HG03571 (cell line): ENCODE data around the gene MTOR.
A peak's percentile ranks its signal among the peaks of the same experiment; 100 is the strongest.
"Not testable (repeated sequence)": the region's sequence is repeated elsewhere in the genome, so short reads cannot be mapped to it uniquely, and the experiment has no call there.

Experiments used
- ATAC-seq: cut with Tn5 transposase; IDR thresholded peaks from one replicate; pipeline ENCODE4 v1.9.1; 2021; ENCODE audit not compliant: unreplicated experiment

Gene MTOR

DNA sequence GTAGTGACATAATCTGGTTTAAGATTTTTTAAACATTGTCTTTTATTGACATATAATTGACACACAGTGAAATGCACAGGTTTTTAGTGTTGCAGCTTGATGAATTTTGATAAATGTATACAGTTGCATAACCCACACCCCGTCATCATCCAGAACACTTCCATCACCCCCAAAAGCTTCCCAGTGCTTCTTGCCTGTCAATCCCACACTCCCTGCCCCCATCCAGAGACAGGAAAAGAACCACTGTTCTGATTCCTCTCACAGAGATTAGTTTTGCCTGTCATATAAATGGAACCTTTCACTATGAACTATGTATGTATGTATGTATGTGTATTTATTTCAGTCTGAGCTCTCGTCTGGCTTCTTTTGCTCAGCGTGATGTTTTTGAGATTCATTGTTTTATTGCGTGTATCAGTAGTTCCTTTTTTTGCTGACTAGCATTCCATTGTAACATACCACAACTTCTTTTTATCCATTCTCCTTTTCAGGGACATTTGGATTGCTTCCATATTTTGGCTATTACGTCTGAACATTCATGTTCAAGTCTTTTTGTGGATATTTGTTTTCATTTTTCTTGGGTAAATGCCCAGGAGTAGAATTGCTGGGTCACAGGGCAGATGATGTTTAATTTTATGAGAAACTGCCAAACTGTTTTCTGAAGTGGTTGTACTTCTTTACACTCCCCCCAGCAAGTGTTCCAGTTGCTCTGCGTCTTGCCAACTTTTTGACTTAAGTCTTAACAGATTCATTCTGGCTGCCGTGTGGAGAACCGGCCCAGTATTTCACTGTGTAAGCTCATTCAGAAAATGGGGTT lies 19.4 kb upstream of the MTOR start:
- no peak for ATAC-seq

DNA sequence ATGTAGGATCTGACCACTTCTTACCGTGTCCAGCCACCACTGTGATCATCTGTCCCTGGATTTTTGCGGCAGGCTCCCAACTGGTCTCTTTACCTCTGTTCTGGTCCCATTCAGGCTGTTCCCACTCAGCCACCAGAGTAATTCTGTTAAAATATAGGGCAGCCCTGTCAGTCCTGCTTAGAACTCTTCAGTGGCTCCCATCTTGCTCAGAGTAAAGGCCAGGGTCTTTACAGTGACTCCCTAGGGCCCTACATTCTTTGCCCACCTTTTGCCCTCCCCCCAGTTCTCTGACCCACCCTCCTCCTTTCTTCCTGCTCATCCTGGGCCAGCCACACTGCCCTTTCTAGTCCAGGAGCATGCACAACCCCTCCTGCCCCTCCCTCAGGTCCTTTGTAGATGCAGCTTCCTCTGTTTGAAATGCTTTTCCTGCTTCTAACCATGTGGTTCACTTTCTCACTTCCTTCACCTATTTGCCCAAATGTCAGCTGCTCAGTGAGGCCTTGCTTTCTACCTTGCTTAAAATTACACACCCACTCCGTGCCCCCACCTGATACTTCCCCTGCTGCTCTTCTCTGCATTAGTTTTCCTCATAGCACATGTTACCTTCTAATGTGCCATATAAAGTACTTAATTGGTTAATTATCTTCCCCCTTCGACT lies 18.5 kb upstream of the MTOR start:
- no peak for ATAC-seq

DNA sequence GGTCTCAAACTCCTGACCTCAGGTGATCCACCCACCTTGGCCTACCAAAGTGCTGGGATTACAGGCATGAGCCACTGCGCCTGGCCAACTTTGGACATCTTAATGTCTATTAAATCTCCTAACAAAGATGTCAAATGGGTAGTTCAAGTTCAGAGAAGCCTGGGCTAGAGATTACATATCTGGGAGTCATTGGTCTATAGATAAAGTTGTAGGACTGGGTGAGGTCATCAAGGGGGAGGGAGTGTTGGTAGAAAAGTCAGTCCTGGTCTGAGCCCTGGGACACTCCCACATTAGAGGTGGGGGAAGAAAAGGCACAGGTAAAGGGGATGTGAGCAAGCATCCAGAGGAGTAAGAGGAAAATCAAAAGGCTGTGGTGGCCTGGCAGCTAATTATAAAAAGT lies 17.3 kb upstream of the MTOR start:
- ATAC-seq = no peak

DNA sequence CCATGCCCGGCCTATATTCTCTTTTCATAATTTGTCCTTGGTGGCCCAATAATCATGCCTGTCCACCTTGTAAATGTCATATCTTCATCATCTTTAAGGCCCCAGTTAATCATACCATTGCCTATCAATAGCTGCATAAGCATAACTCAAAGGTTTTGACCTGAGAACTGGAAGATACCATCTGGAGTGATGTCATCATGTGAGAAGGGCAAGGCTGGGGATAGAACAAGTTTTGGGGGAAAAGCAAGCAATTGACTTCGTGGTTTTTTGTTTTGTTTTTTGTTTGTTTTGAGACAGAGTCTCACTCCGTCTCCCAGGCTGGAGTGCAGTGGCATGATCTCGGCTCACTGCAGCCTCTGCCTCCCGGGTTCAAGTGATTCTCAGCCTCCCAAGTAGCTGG lies 16.8 kb upstream of the MTOR start:
- ATAC-seq = no peak

DNA sequence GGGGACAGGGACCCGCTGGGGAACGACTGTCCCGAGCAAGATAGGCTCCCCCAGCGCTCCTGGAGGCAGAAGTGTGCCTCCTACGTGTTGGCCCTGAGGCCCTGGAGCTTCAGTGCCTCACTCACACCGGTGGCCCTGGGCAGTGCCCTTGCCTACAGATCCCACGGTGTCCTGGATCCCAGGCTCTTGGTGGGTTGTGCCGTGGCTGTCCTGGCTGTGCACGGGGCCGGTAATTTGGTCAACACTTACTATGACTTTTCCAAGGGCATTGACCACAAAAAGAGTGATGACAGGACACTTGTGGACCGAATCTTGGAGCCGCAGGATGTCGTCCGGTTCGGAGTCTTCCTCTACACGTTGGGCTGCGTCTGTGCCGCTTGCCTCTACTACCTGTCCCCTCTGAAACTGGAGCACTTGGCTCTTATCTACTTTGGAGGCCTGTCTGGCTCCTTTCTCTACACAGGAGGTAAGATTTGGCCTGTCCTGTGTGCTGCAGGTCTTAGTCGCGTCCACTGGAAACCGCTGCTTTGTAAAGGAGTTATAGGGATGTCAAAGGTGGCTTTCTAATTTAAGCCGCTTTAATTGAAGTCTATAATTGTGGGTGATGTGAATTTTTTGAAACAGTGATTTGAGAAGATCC lies 11.4 kb upstream of the MTOR start:
- ATAC-seq = peak; percentile 36

DNA sequence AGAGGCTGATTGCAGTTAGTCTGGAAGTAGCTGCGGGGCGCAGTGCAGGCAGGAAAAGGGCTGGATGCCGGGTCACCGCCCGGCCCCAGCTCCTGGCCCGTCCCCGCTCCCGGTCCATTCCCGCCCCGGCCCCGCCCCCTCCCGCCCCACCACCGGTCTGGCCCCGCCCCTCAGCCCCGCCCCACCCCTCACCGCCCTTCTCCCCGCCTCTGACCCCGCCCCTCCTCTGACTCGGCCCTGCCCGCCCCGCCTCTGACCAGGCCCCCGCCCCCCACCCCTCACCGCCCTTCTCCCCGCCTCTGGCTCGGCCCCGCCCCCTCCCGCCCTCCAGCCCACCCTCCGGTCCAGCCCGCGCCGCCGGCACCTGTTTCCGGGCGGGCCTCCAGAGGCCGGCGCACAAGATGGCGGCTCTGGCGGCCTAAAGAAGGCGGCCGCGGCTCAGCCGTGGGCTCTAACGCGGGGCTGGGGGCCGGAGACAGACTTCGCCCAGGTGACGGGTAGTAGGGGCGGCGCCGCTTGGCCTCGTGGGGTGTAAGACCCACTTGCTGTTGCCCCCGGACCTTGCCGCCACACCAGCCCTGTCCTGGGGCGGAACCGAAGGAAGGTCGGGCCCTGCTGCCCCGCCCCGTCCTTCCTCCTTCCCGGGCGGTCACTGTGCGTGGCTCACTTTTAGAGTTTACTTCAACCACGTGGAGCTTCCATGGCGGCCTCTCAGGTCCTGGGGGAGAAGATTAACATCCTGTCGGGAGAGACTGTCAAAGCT lies 10.7 kb upstream of the MTOR start, which contains the start of gene UBIAD1:
Gene UBIAD1, plus strand, starts transcription at position 367 of the 763 bp plus-strand sequence. Its CDS starts 334 bp downstream, at position 701.
- ATAC-seq = peak; percentile 80

DNA sequence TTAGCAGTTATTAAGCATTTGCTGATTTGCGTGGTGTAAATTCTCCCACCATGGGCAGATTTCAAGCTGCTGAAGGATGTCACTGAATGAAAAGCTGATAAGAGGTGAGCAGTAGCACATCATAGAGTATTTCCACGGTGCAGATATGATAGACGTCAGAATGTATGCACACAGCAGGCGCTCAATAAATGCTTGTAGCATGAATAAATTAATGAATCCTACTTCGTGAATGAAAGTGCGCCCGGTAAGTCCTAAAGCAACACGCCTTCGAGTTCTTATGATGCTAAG lies 10.1 kb upstream of the MTOR start:
- peak; percentile 1 for ATAC-seq

DNA sequence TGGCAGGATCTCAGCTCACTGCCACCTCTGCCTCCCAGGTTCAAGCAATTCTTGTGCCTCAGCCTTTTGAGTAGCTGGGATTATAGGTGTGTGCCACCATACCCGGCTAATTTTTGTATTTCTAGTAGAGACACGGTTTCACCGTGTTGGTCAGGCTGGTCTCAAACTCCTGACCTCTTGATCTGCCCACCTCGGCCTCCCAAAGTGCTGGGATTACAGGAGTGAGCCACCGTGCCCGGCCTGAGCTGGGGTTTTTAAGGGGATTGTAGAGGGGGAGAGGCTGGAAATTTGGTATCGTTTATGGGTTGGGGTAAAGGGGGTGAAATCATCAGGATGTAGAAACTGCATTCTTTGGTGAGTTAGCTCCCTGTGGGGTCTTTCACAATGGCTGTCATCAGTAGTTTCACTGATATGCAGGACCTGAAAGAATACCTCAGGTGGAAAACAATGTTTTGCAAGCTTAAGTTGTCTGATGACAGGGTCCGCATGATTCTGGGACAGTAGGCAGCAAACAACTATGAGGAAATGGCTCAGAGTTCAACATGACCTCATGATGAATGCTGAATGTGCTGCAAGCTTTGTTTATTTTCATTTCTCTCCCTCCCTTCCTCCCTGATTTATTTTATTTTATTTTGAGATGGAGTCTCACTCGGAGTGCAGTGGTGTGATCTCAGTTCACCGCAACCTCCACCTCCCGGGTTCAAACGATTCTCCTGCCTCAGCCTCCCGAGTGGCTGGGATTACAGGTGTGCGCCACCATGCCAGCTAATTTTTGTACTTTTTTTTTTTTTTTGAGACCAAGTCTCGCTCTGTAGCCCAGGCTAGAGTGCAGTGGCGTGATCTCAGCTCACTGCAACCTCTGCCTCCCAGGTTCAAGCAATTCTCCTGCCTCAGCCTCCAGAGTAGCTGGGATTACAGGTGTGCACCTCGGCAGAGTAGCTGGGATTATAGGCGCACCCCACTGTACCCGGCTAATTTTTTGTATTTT lies 5.3 kb upstream of the MTOR start:
- not testable (repeated sequence) for ATAC-seq

DNA sequence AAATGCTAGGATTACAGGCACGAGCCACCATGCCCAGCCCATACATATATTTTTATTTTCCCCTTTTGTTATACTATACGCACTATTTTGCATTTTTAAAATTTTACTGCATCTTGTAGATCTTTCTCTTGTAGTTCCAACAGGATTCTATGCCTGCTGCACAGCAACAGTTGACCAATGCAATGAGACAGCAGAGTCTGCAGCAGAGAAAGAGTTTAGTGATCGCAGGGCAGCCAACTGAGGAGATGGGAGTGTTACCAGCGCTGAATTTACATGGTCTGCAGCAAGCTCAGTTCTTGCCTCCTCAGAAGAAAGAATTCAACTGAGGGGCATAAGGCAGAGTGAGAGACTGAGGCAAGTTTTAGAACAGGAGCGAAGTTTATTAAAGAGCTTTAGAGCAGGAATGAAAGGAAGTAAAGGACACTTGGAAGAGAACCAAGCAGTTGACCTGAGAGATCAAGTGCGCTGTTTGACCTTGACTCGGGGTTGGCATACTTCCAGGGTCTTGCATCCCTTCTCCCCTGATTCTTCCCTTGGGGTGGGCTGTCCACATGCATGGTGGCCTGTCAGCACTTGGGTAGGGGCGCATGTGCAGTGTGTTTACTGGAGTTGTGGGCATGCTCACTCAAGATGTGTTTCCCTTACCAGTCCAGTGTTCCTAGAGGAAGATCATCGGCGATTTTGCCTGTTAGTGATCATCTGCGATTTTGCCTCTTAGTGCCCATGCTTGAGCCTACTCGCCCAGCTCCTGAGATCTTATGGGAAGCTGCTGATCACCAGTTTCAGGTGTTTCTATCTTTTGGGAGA lies 4.1 kb upstream of the MTOR start:
- no peak for ATAC-seq

DNA sequence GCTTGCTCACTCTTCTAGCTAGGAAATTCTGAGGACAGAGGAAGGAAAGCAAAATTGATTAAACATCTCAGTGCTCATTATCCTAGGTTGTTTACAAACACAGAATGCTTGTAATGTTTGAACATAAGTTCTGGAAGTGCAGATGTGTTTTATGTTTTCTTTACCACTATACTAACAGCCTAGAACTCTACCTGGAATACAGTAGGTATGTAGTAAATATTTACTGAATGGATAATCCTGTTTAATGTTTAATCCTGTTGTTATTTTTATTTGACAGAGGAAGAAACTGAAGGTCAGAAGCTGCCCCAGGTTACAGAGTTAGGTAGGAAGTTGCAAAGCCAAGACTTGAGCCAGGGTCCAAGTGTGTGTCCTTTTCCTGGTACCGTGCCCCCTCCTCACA lies 6.1 kb downstream of the MTOR start:
- no peak for ATAC-seq

DNA sequence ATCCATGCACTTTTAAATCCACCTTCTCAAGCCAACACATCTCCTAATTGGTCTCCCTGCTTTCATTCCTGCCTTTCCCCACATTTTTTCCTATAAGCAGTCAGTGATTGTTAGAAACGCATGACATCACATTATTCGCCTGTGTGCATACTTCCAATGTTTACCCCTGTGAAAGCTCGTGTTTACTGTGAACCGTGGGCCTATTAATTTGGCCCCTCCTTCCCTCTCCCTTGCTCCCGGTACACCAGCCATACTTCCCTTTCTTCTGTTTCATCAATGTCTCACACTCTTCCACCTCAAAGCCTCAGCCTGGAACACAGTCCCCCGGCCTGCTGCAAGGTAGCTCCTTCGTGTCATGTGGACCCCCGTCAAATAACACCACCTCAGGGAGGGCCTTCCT lies 9.1 kb downstream of the MTOR start:
- ATAC-seq = no peak

DNA sequence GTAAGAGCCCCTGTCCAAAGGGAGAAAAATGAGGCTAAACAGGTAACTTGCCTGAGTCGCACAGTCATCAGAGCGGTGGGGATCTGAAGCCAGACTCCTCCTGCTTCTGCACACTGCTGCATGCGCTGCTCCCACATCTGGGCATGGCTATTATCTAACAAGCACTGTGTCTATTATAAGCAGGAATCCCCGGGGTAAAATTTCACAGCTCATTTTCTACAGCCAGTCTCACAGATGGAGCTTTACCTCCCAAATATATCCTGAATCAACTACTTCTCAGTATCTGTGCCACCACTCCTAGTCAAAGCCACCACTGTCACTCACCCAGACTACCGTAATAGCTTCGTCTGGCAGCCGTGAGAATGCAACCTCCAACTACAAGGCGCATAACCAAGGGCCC lies 9.8 kb downstream of the MTOR start:
- no peak for ATAC-seq

DNA sequence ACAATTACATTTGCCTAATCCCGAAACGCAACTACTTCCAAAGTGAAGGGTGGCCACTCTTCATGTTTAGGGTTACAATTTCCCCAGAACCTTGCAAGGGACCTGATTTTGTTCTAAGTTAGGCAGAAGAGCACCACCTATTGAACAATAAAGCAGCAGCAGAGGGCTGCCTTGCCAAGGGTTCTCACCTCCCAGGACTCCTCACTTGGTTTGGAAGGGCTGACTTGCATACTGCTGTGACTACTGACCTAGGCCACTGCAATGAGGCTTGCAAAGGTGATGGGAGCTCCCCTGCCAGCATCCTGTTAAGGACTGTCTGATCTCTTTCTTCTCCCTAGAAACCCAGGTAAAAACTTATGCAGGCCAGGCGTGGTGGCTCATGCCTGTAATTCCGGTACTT lies 14.2 kb downstream of the MTOR start:
- no peak for ATAC-seq

DNA sequence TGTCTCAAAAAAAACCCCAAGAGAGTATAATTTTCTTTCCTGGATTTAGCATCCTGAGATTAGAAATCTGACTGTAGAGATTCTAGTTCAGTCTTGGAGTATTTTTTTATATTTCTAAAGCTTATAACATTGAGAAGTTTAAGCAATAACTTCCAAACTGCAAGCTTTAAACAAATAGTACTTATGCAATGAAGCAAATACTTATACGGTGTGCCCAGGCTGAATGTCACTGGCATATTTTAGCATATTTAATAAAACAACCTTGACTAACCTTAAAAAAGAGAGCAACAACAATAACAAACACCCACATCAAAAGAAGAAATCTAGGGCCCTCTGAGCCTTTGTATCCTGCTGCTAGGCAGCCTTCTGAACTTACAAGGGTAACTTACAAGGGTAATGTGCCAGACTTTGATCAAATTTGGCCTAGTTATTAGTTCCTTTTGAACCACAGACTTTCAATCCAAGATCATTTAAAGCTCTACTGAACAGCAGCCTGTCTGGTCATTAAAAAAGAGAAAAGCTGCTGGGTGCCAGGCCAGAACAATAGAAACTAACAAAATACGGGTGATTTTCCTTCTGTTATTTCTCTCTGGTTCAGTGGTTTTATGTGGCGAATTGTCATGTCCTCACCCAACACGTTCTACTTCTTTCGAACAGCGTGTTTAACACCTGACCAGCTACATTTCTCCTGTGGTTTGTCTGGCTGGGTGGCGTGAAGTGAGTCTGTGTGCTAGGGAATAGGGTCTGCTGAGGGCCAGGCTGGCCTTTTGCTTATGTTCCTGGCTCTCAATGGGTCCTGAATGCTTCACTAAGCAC lies 16.2 kb downstream of the MTOR start:
- no peak for ATAC-seq

DNA sequence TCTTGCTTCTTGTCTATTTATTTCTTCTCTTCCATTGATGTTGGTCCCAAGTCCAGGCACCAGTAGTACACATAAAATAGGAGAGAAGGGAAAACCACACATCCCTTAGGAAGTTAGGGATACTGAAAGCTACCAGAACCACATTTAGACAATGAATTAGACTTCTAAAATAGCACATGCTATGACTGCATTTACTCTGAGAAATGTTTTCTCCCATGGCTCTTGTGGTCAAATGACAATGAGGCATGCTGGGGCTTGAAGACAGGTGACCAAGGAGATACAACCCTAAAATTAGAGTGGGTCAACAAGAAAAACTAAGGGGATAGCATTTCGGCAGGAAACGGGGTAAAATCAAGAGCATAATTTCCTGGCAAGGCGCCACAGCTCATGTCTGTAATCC lies 17.1 kb downstream of the MTOR start:
- ATAC-seq = no peak

DNA sequence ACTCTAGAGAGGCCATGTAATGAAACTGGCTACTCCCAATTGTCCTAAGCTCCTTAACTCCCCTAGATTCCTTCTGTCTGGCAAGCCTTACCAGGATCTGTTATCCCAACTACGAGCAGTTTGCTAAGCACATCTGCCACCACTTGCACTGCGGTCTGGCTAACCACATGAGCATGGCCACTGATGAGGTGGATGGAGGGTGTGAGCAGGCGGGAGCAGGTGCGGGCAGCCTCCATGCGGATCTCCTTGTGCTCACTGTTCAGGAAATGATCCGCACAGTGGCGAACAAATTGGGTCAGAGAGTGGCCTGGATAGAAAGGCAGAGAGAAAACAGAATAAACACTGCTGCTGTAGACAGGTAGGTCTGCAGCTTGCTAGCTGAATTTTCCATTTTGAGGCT lies 24.0 kb downstream of the MTOR start:
- ATAC-seq = no peak

DNA sequence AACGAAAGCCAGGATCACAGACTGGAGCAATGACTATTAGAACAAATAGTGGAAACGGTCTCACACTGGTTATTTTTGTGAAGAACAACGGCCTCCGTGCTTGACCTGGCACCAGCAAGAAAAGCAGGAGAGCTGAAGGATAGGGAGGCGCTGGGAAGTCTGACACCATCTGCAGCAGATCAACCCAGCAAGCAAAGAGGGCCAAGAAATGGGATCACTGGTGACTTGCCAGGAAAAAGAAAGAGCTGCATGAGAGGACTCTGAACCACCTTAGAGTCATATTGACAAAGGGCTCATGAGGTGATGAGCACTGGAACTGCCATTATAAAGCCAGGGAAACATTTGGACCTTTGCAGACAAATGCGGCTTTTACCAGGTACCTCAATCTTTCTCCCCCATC lies 25.0 kb downstream of the MTOR start:
- no peak for ATAC-seq

DNA sequence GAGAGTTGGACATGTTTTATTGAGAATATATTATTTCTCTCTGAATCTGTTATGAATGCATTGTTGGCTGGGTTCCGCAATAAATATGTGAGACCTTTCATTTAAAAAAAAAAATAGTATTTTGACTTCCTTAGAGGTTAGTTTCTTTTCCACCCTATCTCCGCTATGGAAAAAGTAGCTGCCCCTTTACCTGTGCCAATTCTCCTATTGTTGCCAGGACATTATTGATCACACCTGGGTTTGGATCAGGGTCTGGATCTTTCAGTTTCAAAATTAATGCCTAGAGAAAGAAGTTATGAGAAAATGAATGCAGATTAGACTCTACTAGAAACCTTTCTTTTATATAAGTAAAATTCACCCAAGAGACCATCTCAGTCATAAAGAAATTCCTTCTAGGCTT lies 29.1 kb downstream of the MTOR start:
- ATAC-seq = no peak

DNA sequence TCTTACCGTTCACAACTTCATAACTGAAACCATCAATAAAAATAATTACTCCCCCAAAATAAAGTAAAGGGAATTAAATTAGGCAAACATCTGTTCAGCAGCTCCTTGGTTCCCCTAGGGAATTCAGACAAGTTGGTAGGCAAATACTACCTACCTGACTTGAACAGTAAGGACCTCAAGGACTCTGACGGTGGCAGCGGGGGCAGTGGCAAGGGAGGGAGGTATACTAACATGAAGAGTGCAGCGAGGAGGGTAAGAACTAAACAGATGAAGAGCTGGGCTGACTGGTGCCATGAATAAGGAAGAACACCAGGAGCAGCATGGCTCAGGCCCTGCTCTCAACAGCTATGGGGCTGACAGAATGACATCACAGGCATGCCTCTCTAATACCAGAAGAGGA lies 33.1 kb downstream of the MTOR start:
- ATAC-seq = no peak
